Caco-2 (cell line): ENCODE results near the gene SPIN1. TPM values are rescaled to one million over a fixed set of nuclear protein-coding genes. Genes with fewer than 3 reads are reported as not detected.

Experiments used
- BruUV-seq: library from RNA; stranded (reverse); fragments of 400-500 nt; replicated peaks from 2 replicates; lab custom pipeline; 2021; lab: Mats Ljungman, UMichigan
- CTCF ChIA-PET: fragments of 300-600 bp; sonication (Branson Sonifier 250); formaldehyde crosslinking; loops from one replicate; lab custom pipeline; 2022; ENCODE audit warnings: antibody characterized with exemption; lab: Charles Lee
- POLR2A ChIA-PET: fragments of 300-600 bp; sonication (Branson Sonifier 250); formaldehyde crosslinking; loops from one replicate; lab custom pipeline; 2022; ENCODE audit warnings: antibody characterized with exemption; lab: Charles Lee
- DNase-seq, 2 experiments: peaks; one replicate each; pipeline versions ENCODE4 v3.0.0 to v3.0.0-alpha.2; 2020 to 2022
- H3K27me3 ChIP-seq: replicated peaks from 2 replicates; pipeline ENCODE4 v1.6.0; 2011; ENCODE audit warnings: low read length; ENCODE audit not compliant: control insufficient read depth, insufficient read depth
- H3K36me3 ChIP-seq: 2 replicates; pipeline ENCODE4 v1.5.1; 2011; ENCODE audit warnings: low read length; ENCODE audit not compliant: control insufficient read depth, insufficient read depth
- H3K4me1 ChIP-seq: fragments of 250-450 bp; sonication (Bioruptor Pico); 2 replicates; pipeline ENCODE4 v1.5.1; 2020; ENCODE audit warnings: mild to moderate bottlenecking
- H3K4me3 ChIP-seq: 2 replicates; pipeline ENCODE4 v1.5.1; 2011; ENCODE audit warnings: low read depth, mild to moderate bottlenecking, control low read depth, low read length
- H3K9me3 ChIP-seq: fragments of 250-450 bp; sonication (Bioruptor Pico); 2 replicates; pipeline ENCODE4 v1.5.1; 2020; ENCODE audit warnings: mild to moderate bottlenecking, moderate library complexity
- H3K27ac Mint-ChIP-seq: one replicate; pipeline ENCODE4 v1.8.0; 2022; ENCODE audit warnings: mixed read lengths; ENCODE audit not compliant: unreplicated experiment
- H3K27me3 Mint-ChIP-seq: one replicate; pipeline ENCODE4 v1.8.0; 2022; ENCODE audit warnings: mixed read lengths; ENCODE audit not compliant: insufficient read depth, unreplicated experiment
- H3K36me3 Mint-ChIP-seq: one replicate; pipeline ENCODE4 v1.8.0; 2022; ENCODE audit warnings: mild to moderate bottlenecking, mixed read lengths; ENCODE audit not compliant: insufficient read depth, unreplicated experiment
- H3K4me1 Mint-ChIP-seq: one replicate; pipeline ENCODE4 v1.8.0; 2022; ENCODE audit warnings: low read depth, mixed read lengths; ENCODE audit not compliant: unreplicated experiment
- H3K4me3 Mint-ChIP-seq: one replicate; pipeline ENCODE4 v1.8.0; 2022; ENCODE audit warnings: mild to moderate bottlenecking, moderate library complexity, mixed read lengths; ENCODE audit not compliant: unreplicated experiment
- H3K9me3 Mint-ChIP-seq: one replicate; pipeline ENCODE4 v1.8.0; 2022; ENCODE audit warnings: mixed read lengths; ENCODE audit not compliant: unreplicated experiment
- intact Hi-C: fragments of 100-400 bp; cut with micrococcal nuclease; formaldehyde crosslinking; loops from one replicate; pipeline ENCODE4 v1.10.0; 2022; ENCODE audit not compliant: unreplicated experiment
- total RNA-seq: library from RNA; stranded (reverse); gene quantifications from 2 replicates; pipeline ENCODE4 v1.2.3, GENCODE V29; 2022
- TF ChIP-seq, protein P1 (sequence below), 2 experiments: fragments of 200-600 bp in 1 of 2; IDR thresholded peaks; 1 replicate in 1 of 2; 2 replicates in 1 of 2; pipeline versions ENCODE4 v1.5.1 to v1.8.0; 2011 to 2022; ENCODE audit warnings: antibody characterized with exemption in 1 of 2, control low read depth in 1 of 2, inconsistent platforms in 1 of 2, low read depth in 1 of 2, low read length in 1 of 2, mild to moderate bottlenecking in 1 of 2, moderate library complexity in 1 of 2; ENCODE audit not compliant: insufficient read depth in 1 of 2, severe bottlenecking in 1 of 2, unreplicated experiment in 1 of 2

Gene SPIN1
- total RNA-seq, 1 experiment from 2014 or later = 51.7 TPM

- Histone ChIP-seq H3K4me1 (no peaks in the 10 kb centered on the region), H3K4me3 (no peak overlapping the region), H3K36me3 (no peaks in the 10 kb centered on the region), H3K27me3 (no peaks in the 10 kb centered on the region), H3K9me3 (no peaks in the 10 kb centered on the region)
- intact Hi-C loops = no loop called here
- POLR2A ChIA-PET = no interaction called here
- Mint-ChIP-seq H3K36me3 (peaks cover 17% of the 10 kb centered on the region), H3K27me3 (no peaks in the 10 kb centered on the region), H3K27ac (no peak overlapping the region), H3K4me1 (no peaks in the 10 kb centered on the region), H3K4me3 (no peak overlapping the region), H3K9me3 (no peaks in the 10 kb centered on the region)
- CTCF ChIA-PET = no interaction called here
- BruUV-seq = no TSS peak
- TF ChIP-seq, protein P1, sequence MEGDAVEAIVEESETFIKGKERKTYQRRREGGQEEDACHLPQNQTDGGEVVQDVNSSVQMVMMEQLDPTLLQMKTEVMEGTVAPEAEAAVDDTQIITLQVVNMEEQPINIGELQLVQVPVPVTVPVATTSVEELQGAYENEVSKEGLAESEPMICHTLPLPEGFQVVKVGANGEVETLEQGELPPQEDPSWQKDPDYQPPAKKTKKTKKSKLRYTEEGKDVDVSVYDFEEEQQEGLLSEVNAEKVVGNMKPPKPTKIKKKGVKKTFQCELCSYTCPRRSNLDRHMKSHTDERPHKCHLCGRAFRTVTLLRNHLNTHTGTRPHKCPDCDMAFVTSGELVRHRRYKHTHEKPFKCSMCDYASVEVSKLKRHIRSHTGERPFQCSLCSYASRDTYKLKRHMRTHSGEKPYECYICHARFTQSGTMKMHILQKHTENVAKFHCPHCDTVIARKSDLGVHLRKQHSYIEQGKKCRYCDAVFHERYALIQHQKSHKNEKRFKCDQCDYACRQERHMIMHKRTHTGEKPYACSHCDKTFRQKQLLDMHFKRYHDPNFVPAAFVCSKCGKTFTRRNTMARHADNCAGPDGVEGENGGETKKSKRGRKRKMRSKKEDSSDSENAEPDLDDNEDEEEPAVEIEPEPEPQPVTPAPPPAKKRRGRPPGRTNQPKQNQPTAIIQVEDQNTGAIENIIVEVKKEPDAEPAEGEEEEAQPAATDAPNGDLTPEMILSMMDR (IDR thresholded peaks at IDR 0.05; ENCODE audit: insufficient read depth in 1 of 2, low read depth in 1 of 2, low read length in 1 of 2, severe bottlenecking in 1 of 2, unreplicated experiment in 1 of 2) = no peak
- DNase-seq = no peak
Observed at GRCh38 chr9:88451160-88451559, 62.9 kb downstream of the SPIN1 start.

DNA sequence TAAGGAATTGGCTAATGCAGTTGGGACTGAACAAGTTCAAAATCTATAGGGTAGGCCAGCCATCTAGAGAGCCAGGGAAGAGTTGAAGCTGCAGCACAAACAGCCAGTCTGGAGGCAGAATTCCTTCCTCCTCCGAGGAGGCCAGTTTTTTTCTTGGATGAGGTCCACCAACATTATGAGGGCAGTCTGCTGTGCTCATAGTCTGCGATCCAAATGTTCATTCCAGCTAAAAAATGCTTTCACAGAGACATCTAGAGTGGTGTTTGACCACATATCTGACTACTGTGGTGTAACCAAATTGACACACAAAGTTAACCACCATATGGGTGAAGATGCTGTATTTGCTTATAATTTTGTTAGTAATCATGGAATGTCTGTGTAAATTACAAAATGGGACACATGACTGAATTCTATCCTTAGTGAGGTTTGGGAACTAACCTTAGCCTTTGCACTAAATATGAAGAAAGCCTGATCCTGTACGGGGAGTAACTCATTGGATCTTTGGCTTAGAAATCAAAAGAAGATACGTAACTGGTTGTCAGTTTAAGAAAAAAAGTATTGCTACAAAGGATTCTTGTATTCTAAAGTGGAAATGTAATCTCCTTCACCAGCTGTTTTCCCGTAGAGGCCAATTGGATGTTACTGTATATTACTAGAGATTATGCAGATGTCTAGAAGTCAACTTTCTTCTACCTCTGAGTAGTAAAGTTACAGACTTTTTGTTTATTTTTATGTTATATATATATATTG is 70.6 kb downstream of the SPIN1 start:
- H3K27ac Mint-ChIP-seq = no peak overlapping the region

DNA sequence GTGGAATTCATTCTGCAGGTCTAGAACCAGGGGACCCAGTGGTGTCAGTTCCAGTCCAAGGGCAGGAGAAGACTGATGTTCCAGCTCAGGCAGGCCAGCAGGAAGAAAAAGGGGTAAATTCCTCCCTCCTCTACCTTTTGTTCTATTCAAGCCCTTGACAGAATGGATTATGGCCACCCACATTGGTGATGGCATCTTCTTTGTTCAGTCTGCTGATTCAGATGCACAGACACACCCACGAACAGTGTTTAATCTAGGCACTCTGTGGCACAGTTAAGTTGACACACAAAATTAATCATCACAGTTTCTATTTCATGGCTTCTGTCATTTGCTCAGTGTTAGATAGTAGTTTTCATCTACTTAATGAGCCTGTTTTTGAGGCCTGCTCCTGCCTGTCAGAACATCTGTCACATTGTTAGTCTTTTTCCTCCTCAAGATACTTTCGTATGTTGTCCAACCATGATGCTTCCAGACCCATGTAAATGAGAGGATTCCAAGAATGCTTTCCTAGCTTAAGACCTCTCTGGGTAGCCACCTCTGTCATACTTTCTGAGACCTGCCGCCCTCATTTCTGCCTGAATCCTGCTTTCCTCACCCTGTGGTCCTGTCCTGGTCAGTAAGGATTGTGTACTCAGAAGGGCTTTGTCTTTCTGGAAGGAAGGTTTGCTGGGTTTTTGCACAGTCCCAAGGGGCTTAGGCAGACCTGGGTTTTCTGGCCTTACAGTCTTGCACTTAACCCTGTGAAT is 72.5 kb downstream of the SPIN1 start:
- CTCF ChIA-PET = no interaction called here
- H3K4me1 Mint-ChIP-seq = peaks cover 8% of the 10 kb centered on the region
- POLR2A ChIA-PET = no interaction called here
- BruUV-seq = no TSS peak
- DNase-seq = no peak
- peak overlapping the region; percentile 25 for H3K27ac Mint-ChIP-seq
- Histone ChIP-seq H3K4me3 (no peak overlapping the region), H3K4me1 (no peaks in the 10 kb centered on the region), H3K9me3 (no peaks in the 10 kb centered on the region), H3K36me3 (no peaks in the 10 kb centered on the region), H3K27me3 (no peaks in the 10 kb centered on the region)
- peaks cover 19% of the 10 kb centered on the region for H3K36me3 Mint-ChIP-seq
- no peak overlapping the region for H3K4me3 Mint-ChIP-seq
- H3K27me3 Mint-ChIP-seq = no peaks in the 10 kb centered on the region
- H3K9me3 Mint-ChIP-seq = no peaks in the 10 kb centered on the region
- intact Hi-C loops = no loop called here
- TF ChIP-seq, protein P1 (IDR thresholded peaks at IDR 0.05; ENCODE audit: insufficient read depth in 1 of 2, low read depth in 1 of 2, low read length in 1 of 2, severe bottlenecking in 1 of 2, unreplicated experiment in 1 of 2) = no peak

More for the DNA sequence above, 70.6 kb downstream of the SPIN1 start:
- Histone ChIP-seq H3K9me3 (no peaks in the 10 kb centered on the region), H3K4me3 (no peak overlapping the region), H3K27me3 (no peaks in the 10 kb centered on the region), H3K4me1 (no peaks in the 10 kb centered on the region), H3K36me3 (no peaks in the 10 kb centered on the region)
- intact Hi-C loops = no loop called here
- peaks cover 8% of the 10 kb centered on the region for H3K4me1 Mint-ChIP-seq
- H3K27me3 Mint-ChIP-seq = no peaks in the 10 kb centered on the region
- ChIA-PET CTCF (no interaction called here), POLR2A (no interaction called here)
- no peak for DNase-seq
- TF ChIP-seq, protein P1 (IDR thresholded peaks at IDR 0.05; ENCODE audit: insufficient read depth in 1 of 2, low read depth in 1 of 2, low read length in 1 of 2, severe bottlenecking in 1 of 2, unreplicated experiment in 1 of 2) = no peak
- H3K36me3 Mint-ChIP-seq = peaks cover 20% of the 10 kb centered on the region
- BruUV-seq = no TSS peak
- no peaks in the 10 kb centered on the region for H3K9me3 Mint-ChIP-seq
- no peak overlapping the region for H3K4me3 Mint-ChIP-seq
